ENCODE results near the gene ARHGAP42.

ARHGAP42 gene

DNA sequence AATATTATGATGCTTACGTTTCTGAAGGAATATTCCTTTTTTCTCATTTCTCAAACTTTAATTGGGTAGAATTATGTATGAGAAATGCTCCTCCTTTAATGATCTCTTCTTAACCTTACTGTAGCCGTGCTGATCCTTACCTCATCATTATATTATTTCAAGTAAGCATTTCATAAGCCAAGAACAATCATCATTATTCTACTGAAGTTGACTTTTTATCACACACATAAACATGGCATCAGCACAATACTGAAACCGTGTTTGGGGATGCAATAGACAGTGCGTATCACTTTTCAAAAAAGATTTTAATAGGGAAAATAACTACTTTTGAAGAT, 162.8 kb downstream of the ARHGAP42 start:
- TF ChIP-seq, protein P1, sequence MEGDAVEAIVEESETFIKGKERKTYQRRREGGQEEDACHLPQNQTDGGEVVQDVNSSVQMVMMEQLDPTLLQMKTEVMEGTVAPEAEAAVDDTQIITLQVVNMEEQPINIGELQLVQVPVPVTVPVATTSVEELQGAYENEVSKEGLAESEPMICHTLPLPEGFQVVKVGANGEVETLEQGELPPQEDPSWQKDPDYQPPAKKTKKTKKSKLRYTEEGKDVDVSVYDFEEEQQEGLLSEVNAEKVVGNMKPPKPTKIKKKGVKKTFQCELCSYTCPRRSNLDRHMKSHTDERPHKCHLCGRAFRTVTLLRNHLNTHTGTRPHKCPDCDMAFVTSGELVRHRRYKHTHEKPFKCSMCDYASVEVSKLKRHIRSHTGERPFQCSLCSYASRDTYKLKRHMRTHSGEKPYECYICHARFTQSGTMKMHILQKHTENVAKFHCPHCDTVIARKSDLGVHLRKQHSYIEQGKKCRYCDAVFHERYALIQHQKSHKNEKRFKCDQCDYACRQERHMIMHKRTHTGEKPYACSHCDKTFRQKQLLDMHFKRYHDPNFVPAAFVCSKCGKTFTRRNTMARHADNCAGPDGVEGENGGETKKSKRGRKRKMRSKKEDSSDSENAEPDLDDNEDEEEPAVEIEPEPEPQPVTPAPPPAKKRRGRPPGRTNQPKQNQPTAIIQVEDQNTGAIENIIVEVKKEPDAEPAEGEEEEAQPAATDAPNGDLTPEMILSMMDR (IDR thresholded peaks at IDR 0.05; ENCODE audit: control insufficient read depth, insufficient read depth, low read depth, low read length, missing control alignments), result no peak
- H3K4me3 ChIP-seq (ENCODE audit: control insufficient read depth, low read depth, low read length), result no peak overlapping the region
- no peak for DNase-seq (ENCODE audit: low read depth)

DNA sequence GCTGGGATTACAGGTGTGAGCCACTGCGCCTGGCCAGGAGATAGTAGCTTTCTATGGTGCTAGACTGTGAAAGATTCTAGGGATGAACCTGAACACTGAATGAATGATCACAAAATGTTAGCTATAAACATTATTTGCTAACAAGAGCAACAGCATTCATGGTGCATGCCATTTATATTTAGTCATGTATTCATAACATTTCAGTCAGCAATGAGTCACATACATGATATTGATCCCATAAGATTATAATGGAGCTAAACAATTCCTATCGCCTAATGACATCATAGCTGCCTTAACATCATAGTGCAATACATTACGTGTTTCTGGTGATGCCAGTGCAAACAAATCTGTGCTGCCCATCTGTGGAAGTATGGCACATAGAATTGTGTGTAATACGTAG, 164.1 kb downstream of the ARHGAP42 start:
- H3K4me3 ChIP-seq (ENCODE audit: control insufficient read depth, low read depth, low read length), result no peak overlapping the region
- TF ChIP-seq, protein P1 (IDR thresholded peaks at IDR 0.05; ENCODE audit: control insufficient read depth, insufficient read depth, low read depth, low read length, missing control alignments), result no peak
- no peak for DNase-seq (ENCODE audit: low read depth)

DNA sequence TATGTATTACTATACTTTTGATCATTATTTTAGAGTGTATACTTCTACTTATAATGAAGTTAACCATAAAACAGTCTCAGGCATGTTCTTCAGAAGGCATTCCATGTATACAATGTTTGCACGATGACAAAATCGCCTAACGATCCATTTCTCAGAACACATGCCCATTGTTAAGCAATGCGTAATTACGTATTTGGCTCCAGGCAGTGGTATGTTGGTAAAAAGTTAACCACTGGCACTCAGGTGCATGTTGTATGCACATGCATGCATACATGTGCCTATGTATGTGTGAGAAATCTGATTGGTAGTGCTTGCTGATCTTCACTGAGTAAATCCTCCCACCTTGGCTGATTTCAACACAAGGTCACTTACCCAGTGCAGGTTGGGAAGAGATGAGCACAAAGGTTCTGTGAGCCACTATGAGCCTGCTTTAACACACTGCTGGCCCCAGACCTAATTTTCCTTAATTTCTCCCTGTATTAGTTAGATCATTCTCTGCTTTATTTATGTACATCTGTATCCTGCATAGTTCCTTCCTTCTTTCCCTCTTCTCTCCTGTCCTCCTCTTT, 164.6 kb downstream of the ARHGAP42 start:
- no peak overlapping the region for H3K4me3 ChIP-seq (ENCODE audit: control insufficient read depth, low read depth, low read length)
- DNase-seq (ENCODE audit: low read depth), result no peak
- TF ChIP-seq, protein P1 (IDR thresholded peaks at IDR 0.05; ENCODE audit: control insufficient read depth, insufficient read depth, low read depth, low read length, missing control alignments), result no peak

DNA sequence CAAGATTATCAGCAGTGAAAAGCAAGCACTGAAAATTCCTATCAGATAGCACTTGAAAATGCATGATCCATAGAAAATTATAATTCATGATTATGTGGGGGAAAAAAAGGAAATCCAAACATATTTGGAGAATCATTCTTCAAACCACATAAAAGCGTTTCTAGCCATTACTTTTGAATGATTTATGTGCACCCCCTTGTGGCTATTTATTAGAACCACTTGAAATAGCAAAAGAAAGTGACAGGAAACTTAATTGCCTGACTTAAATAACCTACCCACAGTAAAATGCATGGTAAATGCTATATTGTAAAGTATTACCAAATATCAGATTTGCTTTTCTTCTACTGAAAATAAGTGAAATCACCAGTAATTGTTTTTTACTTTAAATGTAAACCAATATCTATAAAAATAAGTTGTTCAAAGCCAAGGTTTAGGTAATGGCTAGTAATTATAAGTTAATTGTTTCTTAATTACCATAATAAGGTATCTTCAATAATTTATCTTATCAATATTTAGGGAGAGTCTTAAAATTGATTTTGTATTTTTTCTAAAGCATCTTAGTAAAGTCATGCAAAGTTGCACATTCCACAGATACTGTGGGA, 168.5 kb downstream of the ARHGAP42 start:
- DNase-seq (ENCODE audit: low read depth), result no peak
- H3K4me3 ChIP-seq (ENCODE audit: control insufficient read depth, low read depth, low read length), result no peak overlapping the region
- TF ChIP-seq, protein P1 (IDR thresholded peaks at IDR 0.05; ENCODE audit: control insufficient read depth, insufficient read depth, low read depth, low read length, missing control alignments), result peak; percentile 51

DNA sequence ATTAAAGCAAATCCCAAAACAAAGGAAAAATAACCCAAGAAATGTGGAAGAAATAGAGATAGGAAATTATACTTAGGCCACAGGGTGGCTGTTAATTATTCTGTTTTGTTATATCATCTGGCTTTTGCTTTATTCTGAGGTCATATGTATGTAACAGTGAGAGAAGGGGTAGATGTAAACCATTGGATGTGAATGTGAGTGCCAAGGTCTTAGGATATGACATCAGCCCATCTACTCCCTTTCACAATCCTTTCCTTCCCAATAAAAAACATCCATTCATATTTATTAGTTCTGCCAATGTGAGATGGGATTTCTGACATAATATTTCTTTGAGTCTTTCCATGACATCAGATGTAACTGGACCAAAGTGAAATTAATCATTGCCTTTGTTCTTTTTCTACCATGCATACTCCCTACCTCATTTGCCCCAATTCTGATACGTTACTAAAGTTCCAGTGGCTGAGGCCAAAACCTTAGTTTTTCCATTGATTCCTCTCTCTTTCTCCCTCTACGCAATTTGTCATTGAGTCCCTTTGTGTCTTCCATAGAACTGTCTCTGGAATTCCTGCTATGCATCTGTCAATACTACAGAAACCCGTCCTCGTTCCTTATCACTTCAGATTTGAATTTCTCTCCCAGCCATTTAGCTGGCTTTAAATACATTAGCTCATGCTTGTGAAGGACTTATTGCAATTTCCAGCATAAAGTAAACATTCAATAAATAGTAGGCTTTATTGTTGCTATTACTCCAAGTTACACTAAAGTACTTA, 170.3 kb downstream of the ARHGAP42 start:
- TF ChIP-seq, protein P1 (IDR thresholded peaks at IDR 0.05; ENCODE audit: control insufficient read depth, insufficient read depth, low read depth, low read length, missing control alignments), result no peak
- no peak overlapping the region for H3K4me3 ChIP-seq (ENCODE audit: control insufficient read depth, low read depth, low read length)
- no peak for DNase-seq (ENCODE audit: low read depth)

DNA sequence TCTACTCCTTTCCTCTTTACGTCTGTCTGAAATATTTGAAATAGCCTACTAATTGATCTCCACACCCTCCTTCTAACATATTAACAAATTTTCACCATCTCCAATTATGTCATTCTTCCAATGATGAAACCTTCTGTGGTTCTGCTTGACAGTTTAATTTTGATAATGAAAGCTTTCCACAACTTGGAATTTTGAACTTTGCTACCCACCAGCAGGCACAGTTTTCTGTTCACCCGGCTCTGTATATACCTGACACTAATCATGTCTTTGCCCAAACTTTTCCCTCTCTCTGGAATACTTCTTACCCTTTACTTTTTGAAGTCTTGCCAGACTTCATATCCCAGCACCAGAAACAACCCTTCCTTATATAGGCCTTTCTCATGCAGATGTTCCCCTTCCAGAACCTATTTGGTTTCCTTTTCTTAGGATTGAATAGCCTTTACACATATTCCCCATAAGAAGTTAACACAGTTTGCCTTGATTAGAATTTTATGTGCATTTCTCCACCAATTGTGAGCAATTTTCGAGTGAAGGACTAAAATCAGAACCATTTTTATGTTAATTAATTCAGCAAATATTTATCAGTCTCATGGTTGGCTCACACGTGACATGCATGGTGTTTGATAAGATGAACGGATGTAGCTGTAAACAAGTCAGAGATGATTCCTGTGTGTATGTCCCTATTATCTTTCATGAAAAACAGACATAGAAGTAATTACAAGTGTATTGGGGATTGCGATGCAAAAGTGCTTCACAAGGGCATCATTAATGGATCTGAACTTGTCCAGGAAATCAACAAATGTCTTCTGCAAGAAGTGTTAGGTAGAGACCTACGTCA, 173.4 kb downstream of the ARHGAP42 start:
- H3K4me3 ChIP-seq (ENCODE audit: control insufficient read depth, low read depth, low read length), result no peak overlapping the region
- TF ChIP-seq, protein P1 (IDR thresholded peaks at IDR 0.05; ENCODE audit: control insufficient read depth, insufficient read depth, low read depth, low read length, missing control alignments), result no peak
- DNase-seq (ENCODE audit: low read depth), result no peak
